Cardiac fibroblast (primary cell): ENCODE data around the gene ACOD1.
A peak's percentile ranks its signal among the peaks of the same experiment; 100 is the strongest.

Source experiments
- DNase-seq, 2 donors: peaks; one replicate each; pipeline versions ENCODE4 v3.0.0 to v3.0.0-alpha.2; 2010; ENCODE audit warnings: low read depth in 2 of 2
- H3K4me3 ChIP-seq, 2 donors: replicated peaks in 1 of 2; 1 replicate in 1 of 2; 2 replicates in 1 of 2; pipeline ENCODE4 v1.5.1; 2011; ENCODE audit warnings: low read depth in 2 of 2, low read length in 2 of 2, mild to moderate bottlenecking in 2 of 2, moderate library complexity in 1 of 2
- TF ChIP-seq, protein P1 (sequence below): IDR thresholded peaks from one replicate; pipeline ENCODE4 v1.5.1; 2011; ENCODE audit warnings: low read depth, mild to moderate bottlenecking, low read length, inconsistent platforms

The ACOD1 gene

GRCh38 chr13:76934671-76935070 lies 13.6 kb upstream of the ACOD1 start:
- TF ChIP-seq, protein P1, sequence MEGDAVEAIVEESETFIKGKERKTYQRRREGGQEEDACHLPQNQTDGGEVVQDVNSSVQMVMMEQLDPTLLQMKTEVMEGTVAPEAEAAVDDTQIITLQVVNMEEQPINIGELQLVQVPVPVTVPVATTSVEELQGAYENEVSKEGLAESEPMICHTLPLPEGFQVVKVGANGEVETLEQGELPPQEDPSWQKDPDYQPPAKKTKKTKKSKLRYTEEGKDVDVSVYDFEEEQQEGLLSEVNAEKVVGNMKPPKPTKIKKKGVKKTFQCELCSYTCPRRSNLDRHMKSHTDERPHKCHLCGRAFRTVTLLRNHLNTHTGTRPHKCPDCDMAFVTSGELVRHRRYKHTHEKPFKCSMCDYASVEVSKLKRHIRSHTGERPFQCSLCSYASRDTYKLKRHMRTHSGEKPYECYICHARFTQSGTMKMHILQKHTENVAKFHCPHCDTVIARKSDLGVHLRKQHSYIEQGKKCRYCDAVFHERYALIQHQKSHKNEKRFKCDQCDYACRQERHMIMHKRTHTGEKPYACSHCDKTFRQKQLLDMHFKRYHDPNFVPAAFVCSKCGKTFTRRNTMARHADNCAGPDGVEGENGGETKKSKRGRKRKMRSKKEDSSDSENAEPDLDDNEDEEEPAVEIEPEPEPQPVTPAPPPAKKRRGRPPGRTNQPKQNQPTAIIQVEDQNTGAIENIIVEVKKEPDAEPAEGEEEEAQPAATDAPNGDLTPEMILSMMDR: no peak
- DNase-seq: peak in 1 of 2 donors; percentile 25
- H3K4me3 ChIP-seq: no peak overlapping the region

- TF ChIP-seq, protein P1: no peak
- DNase-seq: peak in 1 of 2 donors; percentile 48
- no peak overlapping the region for H3K4me3 ChIP-seq
Measured at GRCh38 chr13:76936763-76937162, 11.5 kb upstream of the ACOD1 start.

DNA sequence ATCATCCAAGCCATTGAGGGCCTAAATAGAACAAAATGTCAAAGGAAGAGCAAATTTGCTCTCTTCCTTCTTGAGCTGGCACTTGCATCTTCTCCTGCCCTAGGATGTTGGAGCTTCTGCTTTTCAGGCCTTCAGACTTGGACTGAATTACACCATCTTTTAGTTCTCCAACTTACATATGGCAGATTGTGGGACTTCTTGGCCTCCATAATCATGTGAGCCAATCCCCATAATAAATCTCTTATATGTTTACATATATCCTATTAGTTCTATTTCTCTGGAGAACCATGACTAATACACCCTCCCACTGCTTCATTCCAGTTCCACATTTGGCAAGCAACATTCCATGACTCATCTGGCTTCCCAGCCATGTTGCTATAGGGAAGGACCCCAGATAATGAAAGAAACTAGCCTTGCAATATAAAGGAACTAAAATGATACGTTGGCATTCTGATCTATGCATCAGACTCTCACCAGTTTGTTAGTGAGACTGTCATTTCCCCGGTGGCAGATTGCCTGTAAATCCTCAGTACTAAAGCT lies 11.0 kb upstream of the ACOD1 start:
- peak; percentile 94 to 96 for DNase-seq
- TF ChIP-seq, protein P1: no peak
- H3K4me3 ChIP-seq: no peak overlapping the region

DNA sequence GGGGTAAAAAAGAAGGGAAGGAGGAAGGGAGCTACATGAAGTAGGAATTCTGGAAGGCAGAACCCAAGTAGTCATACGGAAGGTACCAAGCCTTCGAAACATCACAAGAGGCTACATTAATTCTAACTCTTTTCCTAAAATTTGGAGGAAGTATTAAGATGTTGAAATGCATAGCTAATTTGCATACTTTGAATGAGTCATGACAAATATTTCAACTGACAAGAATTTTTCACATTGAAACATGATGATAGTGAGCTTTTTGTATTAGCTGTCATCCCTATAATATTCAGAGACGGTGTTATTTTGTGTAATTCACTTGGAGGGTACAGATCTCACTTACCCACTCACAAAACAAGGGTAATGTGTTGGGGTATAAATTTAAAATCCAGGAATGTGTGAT lies 9.1 kb upstream of the ACOD1 start:
- TF ChIP-seq, protein P1: no peak
- no peak overlapping the region for H3K4me3 ChIP-seq
- peak; percentile 41 to 69 for DNase-seq

DNA sequence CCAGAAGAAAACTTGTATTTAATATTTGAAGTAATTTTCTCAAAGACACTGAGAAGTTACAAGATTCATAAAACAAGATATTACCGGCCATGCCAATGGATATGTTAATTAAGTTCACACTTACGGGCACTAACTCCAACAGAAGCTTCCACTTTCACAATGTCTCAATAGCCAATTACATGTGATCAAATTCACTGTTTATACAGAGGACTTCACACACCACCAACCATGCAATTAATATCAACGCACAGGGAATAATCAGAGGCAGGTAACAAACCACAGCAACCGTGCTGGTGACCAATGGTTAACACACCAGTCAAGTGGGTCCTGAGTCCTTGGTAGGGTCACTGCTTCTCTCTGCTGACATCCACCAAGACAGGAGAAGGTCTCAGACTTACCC lies 5.9 kb upstream of the ACOD1 start:
- H3K4me3 ChIP-seq: no peak overlapping the region
- DNase-seq: no peak
- TF ChIP-seq, protein P1: no peak

DNA sequence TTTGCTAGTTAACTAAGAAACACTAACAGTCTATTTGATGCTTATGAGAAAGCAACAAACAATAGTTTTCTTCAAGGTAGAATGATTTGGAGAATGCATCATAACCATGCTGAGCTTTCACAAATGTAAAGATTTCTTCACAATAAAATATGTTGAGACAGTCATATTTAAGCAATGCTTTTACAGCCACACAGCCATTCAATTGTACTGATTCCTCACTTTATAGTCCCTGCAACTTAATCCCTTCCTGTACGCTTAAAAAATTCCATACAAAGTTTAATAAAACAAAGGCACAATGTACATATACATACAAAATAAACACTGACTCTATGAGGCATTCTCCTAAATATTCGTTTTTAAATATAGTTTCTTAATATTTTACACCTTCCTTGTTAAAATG lies 4.7 kb upstream of the ACOD1 start:
- TF ChIP-seq, protein P1: no peak
- DNase-seq: no peak

GRCh38 chr13:76944456-76944855 lies 3.9 kb upstream of the ACOD1 start:
- peak; percentile 51 to 78 for DNase-seq

More for the DNA sequence above, 4.7 kb upstream of the ACOD1 start:
- no peak overlapping the region for H3K4me3 ChIP-seq

More at GRCh38 chr13:76944456-76944855, 3.9 kb upstream of the ACOD1 start:
- H3K4me3 ChIP-seq: no peak overlapping the region
- TF ChIP-seq, protein P1: no peak
